ENCODE measurements around the gene NGF. TPM values are rescaled to one million over a fixed set of nuclear protein-coding genes. Genes with fewer than 3 reads are reported as not detected.

NGF gene
- total and polyA plus RNA-seq, 12 donors = 0.55 to 6.9 (median 1.5) TPM

- intact Hi-C loops (cut with DNase I) = no loop called here
- H3K27ac ChIP-seq = no peak overlapping the region
- no peaks in the 10 kb centered on the region for H3K27me3 ChIP-seq
- peaks cover 0 to 10% (median 0%) of the 10 kb centered on the region in 3 donors for H3K9me3 ChIP-seq (replicated peaks in 1 of 3)
- no peaks in the 10 kb centered on the region for H3K4me1 ChIP-seq (replicated peaks in 1 of 2)
- no peaks in the 10 kb centered on the region for H3K36me3 ChIP-seq (replicated peaks in 1 of 2)
- H3K4me3 ChIP-seq = no peak overlapping the region
- no peak for DNase-seq
- no peak for TF ChIP-seq POLR2A (IDR thresholded peaks at IDR 0.05)
- TF ChIP-seq, protein P1, sequence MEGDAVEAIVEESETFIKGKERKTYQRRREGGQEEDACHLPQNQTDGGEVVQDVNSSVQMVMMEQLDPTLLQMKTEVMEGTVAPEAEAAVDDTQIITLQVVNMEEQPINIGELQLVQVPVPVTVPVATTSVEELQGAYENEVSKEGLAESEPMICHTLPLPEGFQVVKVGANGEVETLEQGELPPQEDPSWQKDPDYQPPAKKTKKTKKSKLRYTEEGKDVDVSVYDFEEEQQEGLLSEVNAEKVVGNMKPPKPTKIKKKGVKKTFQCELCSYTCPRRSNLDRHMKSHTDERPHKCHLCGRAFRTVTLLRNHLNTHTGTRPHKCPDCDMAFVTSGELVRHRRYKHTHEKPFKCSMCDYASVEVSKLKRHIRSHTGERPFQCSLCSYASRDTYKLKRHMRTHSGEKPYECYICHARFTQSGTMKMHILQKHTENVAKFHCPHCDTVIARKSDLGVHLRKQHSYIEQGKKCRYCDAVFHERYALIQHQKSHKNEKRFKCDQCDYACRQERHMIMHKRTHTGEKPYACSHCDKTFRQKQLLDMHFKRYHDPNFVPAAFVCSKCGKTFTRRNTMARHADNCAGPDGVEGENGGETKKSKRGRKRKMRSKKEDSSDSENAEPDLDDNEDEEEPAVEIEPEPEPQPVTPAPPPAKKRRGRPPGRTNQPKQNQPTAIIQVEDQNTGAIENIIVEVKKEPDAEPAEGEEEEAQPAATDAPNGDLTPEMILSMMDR (IDR thresholded peaks at IDR 0.05) = no peak
Observed at GRCh38 chr1:115257591-115257990, 80.5 kb downstream of the NGF start.

DNA sequence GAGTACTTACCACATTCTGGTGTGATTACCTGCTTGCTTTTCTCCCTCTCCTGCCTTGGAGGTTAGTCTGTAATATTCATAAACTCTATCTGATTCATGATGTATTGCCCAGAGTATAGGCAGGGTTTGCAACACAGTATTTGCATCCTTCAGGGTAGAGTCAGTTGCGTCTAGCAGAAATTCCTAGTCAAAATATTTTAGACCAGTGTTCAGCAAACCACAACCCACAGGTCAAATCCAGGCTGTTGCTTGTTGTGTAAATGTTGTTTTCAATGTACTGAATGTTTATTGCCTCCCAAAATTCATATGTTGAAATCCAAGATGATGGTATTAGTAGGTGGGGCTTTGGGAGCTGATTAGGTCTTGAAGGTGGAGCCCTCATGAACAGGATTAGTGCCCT, 82.9 kb downstream of the NGF start:
- Histone ChIP-seq H3K9me3 (replicated peaks in 1 of 3) (peaks cover 0 to 10% (median 0%) of the 10 kb centered on the region in 3 donors), H3K27ac (no peak overlapping the region), H3K36me3 (replicated peaks in 1 of 2) (no peaks in the 10 kb centered on the region), H3K27me3 (no peaks in the 10 kb centered on the region), H3K4me1 (replicated peaks in 1 of 2) (no peaks in the 10 kb centered on the region), H3K4me3 (no peak overlapping the region)
- no peak for DNase-seq
- intact Hi-C loops (cut with DNase I) = no loop called here
- TF ChIP-seq, protein P1 (IDR thresholded peaks at IDR 0.05) = no peak
- no peak for TF ChIP-seq POLR2A (IDR thresholded peaks at IDR 0.05)
- 85 to 94% (median 89%) methylated on average over 1 of the region's 1 CpG for WGBS, 4 donors

DNA sequence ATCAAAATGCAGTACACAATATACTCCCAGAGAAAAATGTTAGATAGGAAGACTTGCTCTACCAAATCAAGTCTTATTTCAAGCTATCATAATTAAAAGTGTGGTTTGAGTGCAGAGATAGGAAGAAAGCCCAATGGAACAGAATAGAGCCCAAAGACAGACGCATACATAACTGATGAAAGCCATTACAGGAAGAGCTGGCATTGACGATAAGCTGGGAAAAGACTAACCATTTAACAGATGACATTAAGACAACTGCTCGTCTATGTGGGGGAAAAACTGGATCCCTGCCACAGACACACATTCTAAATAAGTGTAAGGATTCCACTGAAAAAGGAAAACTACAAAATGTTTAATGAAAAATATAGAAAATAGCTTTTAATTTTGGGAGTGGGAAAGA, 85.5 kb downstream of the NGF start:
- WGBS, 4 donors = 55 to 62% (median 56%) methylated on average over 3 of the region's 3 CpGs
- no peaks in the 10 kb centered on the region for H3K4me1 ChIP-seq (replicated peaks in 1 of 2)
- H3K36me3 ChIP-seq (replicated peaks in 1 of 2) = no peaks in the 10 kb centered on the region
- no peak for TF ChIP-seq POLR2A (IDR thresholded peaks at IDR 0.05)
- TF ChIP-seq, protein P1 (IDR thresholded peaks at IDR 0.05) = no peak
- intact Hi-C loops (cut with DNase I) = no loop called here
- no peaks in the 10 kb centered on the region for H3K27me3 ChIP-seq
- H3K27ac ChIP-seq = no peak overlapping the region
- no peaks in the 10 kb centered on the region for H3K9me3 ChIP-seq (replicated peaks in 1 of 3)
- H3K4me3 ChIP-seq = no peak overlapping the region
- DNase-seq = no peak

DNA sequence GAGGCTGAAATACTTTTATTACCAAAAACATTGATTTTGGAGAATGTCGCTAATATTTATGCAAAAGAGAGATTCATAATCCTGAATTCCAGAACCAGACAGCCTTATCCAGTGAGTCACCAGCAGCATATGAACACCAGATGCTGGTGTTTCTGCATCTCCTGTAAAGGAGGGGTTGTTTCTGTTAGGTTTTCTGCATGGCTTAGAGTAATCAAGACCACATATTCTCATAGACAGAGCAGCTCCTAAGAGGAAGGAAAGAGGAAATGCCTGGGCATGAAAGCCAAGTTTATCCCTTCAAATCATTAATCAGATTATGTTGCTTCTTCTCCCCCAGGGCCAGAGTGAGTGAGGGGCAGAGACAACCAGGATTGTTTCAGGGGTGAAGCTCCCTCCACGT, 86.2 kb downstream of the NGF start:
- TF ChIP-seq, protein P1 (IDR thresholded peaks at IDR 0.05) = no peak
- no peak for TF ChIP-seq POLR2A (IDR thresholded peaks at IDR 0.05)
- no peak for DNase-seq
- H3K9me3 ChIP-seq (replicated peaks in 1 of 3) = no peaks in the 10 kb centered on the region
- 37 to 45% (median 39%) methylated on average over 2 of the region's 2 CpGs for WGBS, 4 donors
- H3K4me1 ChIP-seq (replicated peaks in 1 of 2) = no peaks in the 10 kb centered on the region
- no peak overlapping the region for H3K4me3 ChIP-seq
- intact Hi-C loops (cut with DNase I) = no loop called here
- H3K36me3 ChIP-seq (replicated peaks in 1 of 2) = no peaks in the 10 kb centered on the region
- H3K27me3 ChIP-seq = no peaks in the 10 kb centered on the region
- H3K27ac ChIP-seq = no peak overlapping the region

Data from adrenal gland (tissue), 12 donors.